H1 (cell line): ENCODE data around the gene FNDC11. TPM values are rescaled to one million over a fixed set of nuclear protein-coding genes. Genes with fewer than 3 reads are reported as not detected.

Experiments used
- CTCF ChIA-PET: fragments of 300-600 bp; sonication (Branson Sonifier 250); formaldehyde crosslinking; loops from one replicate; lab custom pipeline; 2021; ENCODE audit not compliant: partially characterized antibody; lab: Charles Lee
- POLR2A ChIA-PET: fragments of 300-600 bp; sonication (Branson Sonifier 250); formaldehyde crosslinking; loops from one replicate; lab custom pipeline; 2021; ENCODE audit warnings: inconsistent platforms; ENCODE audit not compliant: partially characterized antibody; lab: Charles Lee
- DNase-seq, 2 experiments: peaks; one replicate each; pipeline versions ENCODE4 v3.0.0 to v3.0.0-alpha.2; 2010 to 2022; ENCODE audit warnings: low spot score in 2 of 2, low read depth in 1 of 2, mixed read lengths in 1 of 2
- FAIRE-seq: peaks from 2 replicates; lab custom pipeline; 2011; peaks lifted over from hg19 to GRCh38; lab: Jason Lieb, UNC
- H2AFZ ChIP-seq: 2 replicates; pipeline ENCODE4 v1.8.1; 2012; ENCODE audit warnings: low read length, inconsistent platforms
- H2AK5ac ChIP-seq: 2 replicates; pipeline ENCODE4 v1.6.1; 2013; ENCODE audit warnings: low read depth, low read length
- H2BK120ac ChIP-seq: replicated peaks from 2 replicates; pipeline ENCODE3; 2013; ENCODE audit warnings: low read depth, low read length, inconsistent platforms
- H2BK12ac ChIP-seq: 2 replicates; pipeline ENCODE4 v1.6.1; 2013; ENCODE audit warnings: low read depth, low read length
- H2BK15ac ChIP-seq: 2 replicates; pipeline ENCODE4 v1.6.1; 2013; ENCODE audit warnings: low read length
- H2BK20ac ChIP-seq: 2 replicates; pipeline ENCODE4 v1.6.1; 2013; ENCODE audit warnings: low read length
- H2BK5ac ChIP-seq: 2 replicates; pipeline ENCODE4 v1.6.1; 2013; ENCODE audit warnings: low read depth, low read length
- H3K14ac ChIP-seq: 2 replicates; pipeline ENCODE4 v1.6.1; 2013; ENCODE audit warnings: inconsistent platforms; ENCODE audit not compliant: insufficient read length
- H3K18ac ChIP-seq: 2 replicates; pipeline ENCODE4 v1.6.1; 2013; ENCODE audit warnings: low read length; ENCODE audit errors: extremely low read depth
- H3K23ac ChIP-seq: 2 replicates; pipeline ENCODE4 v1.6.1; 2013; ENCODE audit warnings: inconsistent platforms; ENCODE audit not compliant: insufficient read length
- H3K23me2 ChIP-seq: 2 replicates; pipeline ENCODE4 v1.6.1; 2013; ENCODE audit warnings: low read depth, low read length
- H3K27ac ChIP-seq: 2 replicates; pipeline ENCODE4 v1.6.1; 2011; ENCODE audit warnings: low read depth, low read length, inconsistent platforms
- H3K27me3 ChIP-seq, 4 experiments: replicated peaks in 1 of 4; 1 replicate in 1 of 4; 2 replicates in 3 of 4; pipeline versions ENCODE4 v1.6.1 to v1.8.1; 2011 to 2013; ENCODE audit warnings: low read length in 3 of 4, mild to moderate bottlenecking in 3 of 4, inconsistent platforms in 2 of 4, mixed read lengths in 2 of 4, moderate library complexity in 1 of 4; ENCODE audit not compliant: control insufficient read depth in 3 of 4, insufficient read depth in 3 of 4; ENCODE audit errors: extremely low read depth in 1 of 4
- H3K36me3 ChIP-seq, 4 experiments: 2 replicates each; pipeline versions ENCODE4 v1.6.1 to v1.8.1; 2011 to 2013; ENCODE audit warnings: mild to moderate bottlenecking in 4 of 4, low read length in 3 of 4, moderate library complexity in 2 of 4, control low read depth in 1 of 4, inconsistent platforms in 1 of 4; ENCODE audit not compliant: insufficient read depth in 4 of 4, control insufficient read depth in 2 of 4
- H3K4ac ChIP-seq: replicated peaks from 2 replicates; pipeline ENCODE3; 2013; ENCODE audit warnings: low read length, low read depth, mixed read lengths, inconsistent platforms; ENCODE audit not compliant: insufficient read length
- H3K4me1 ChIP-seq, 4 experiments: replicated peaks in 1 of 4; 1 replicate in 1 of 4; 2 replicates in 3 of 4; pipeline versions ENCODE4 v1.6.1 to v1.8.1; 2011 to 2013; ENCODE audit warnings: low read length in 3 of 4, inconsistent platforms in 2 of 4, mixed read lengths in 1 of 4; ENCODE audit not compliant: insufficient read depth in 4 of 4, control insufficient read depth in 3 of 4
- H3K4me2 ChIP-seq, 2 experiments: 2 replicates each; pipeline versions ENCODE4 v1.6.1 to v1.8.1; 2011 to 2013; ENCODE audit warnings: low read depth in 2 of 2, low read length in 2 of 2, control low read depth in 1 of 2, inconsistent platforms in 1 of 2, mild to moderate bottlenecking in 1 of 2; ENCODE audit not compliant: insufficient read depth in 1 of 2
- H3K4me3 ChIP-seq, 4 experiments: fragments of 200-600, 300-600 bp in 1 of 4; sonication (generic), shearing (Covaris generic), sonication (Bioruptor Twin) in 1 of 4; 2 replicates each; pipeline versions ENCODE4 v1.5.1 to v1.8.1; 2011 to 2016; ENCODE audit warnings: low read length in 4 of 4, low read depth in 3 of 4, control low read depth in 2 of 4, inconsistent platforms in 2 of 4, mild to moderate bottlenecking in 2 of 4, mixed read lengths in 1 of 4, moderate library complexity in 1 of 4; ENCODE audit not compliant: insufficient read depth in 2 of 4; ENCODE audit errors: extremely low read depth in 1 of 4
- H3K56ac ChIP-seq: replicated peaks from 2 replicates; pipeline ENCODE3; 2013; ENCODE audit warnings: low read depth, mild to moderate bottlenecking, mixed read lengths, low read length, inconsistent platforms; ENCODE audit not compliant: insufficient read length
- H3K79me1 ChIP-seq: 2 replicates; pipeline ENCODE4 v1.6.1; 2013; ENCODE audit warnings: low read depth, low read length, control low read depth
- H3K79me2 ChIP-seq, 2 experiments: 2 replicates each; pipeline versions ENCODE4 v1.6.1 to v1.8.1; 2012 to 2013; ENCODE audit warnings: low read length in 2 of 2, mild to moderate bottlenecking in 2 of 2, inconsistent platforms in 1 of 2; ENCODE audit not compliant: insufficient read depth in 2 of 2, control insufficient read depth in 1 of 2
- H3K9ac ChIP-seq, 4 experiments: replicated peaks in 1 of 4; 1 replicate in 1 of 4; 2 replicates in 3 of 4; pipeline versions ENCODE4 v1.6.1 to v1.8.1; 2011 to 2013; ENCODE audit warnings: low read depth in 3 of 4, low read length in 3 of 4, control low read depth in 2 of 4, mild to moderate bottlenecking in 2 of 4, moderate library complexity in 2 of 4, inconsistent platforms in 1 of 4; ENCODE audit errors: extremely low read depth in 1 of 4
- H3K9me3 ChIP-seq, 2 experiments: 2 replicates each; pipeline versions ENCODE4 v1.6.1 to v1.8.1; 2012 to 2013; ENCODE audit warnings: mild to moderate bottlenecking in 2 of 2, moderate library complexity in 2 of 2, control low read depth in 1 of 2, inconsistent platforms in 1 of 2, low read depth in 1 of 2, low read length in 1 of 2, mixed read lengths in 1 of 2; ENCODE audit not compliant: insufficient read depth in 2 of 2
- H4K20me1 ChIP-seq, 2 experiments: replicated peaks in 1 of 2; 2 replicates each; pipeline versions ENCODE3 to v1.8.1; 2011 to 2013; ENCODE audit warnings: inconsistent platforms in 2 of 2, low read length in 2 of 2, mild to moderate bottlenecking in 1 of 2; ENCODE audit not compliant: insufficient read depth in 2 of 2, control insufficient read depth in 1 of 2
- H4K5ac ChIP-seq: 2 replicates; pipeline ENCODE4 v1.6.1; 2013; ENCODE audit warnings: low read length, low read depth, mixed read lengths, inconsistent platforms; ENCODE audit not compliant: insufficient read length
- H4K8ac ChIP-seq: 2 replicates; pipeline ENCODE4 v1.8.0; 2013; ENCODE audit warnings: mild to moderate bottlenecking, moderate library complexity, low read length, inconsistent platforms; ENCODE audit not compliant: insufficient read depth; ENCODE audit errors: extremely low read depth
- H4K91ac ChIP-seq: replicated peaks from 2 replicates; pipeline ENCODE3; 2013; ENCODE audit warnings: low read length, mixed read lengths, inconsistent platforms; ENCODE audit not compliant: insufficient read length
- CHD1 ChIP-seq: IDR thresholded peaks from 2 replicates; pipeline ENCODE4 v1.6.1; 2012; ENCODE audit warnings: low read depth, low read length, improper control_type of control experiment
- WGBS, 2 experiments: shearing (Covaris generic) in 1 of 2; methylation state at CpG; one replicate each; pipeline versions ENCODE4 v1.1.6 to v1.1.7; 2013 to 2015; ENCODE audit warnings: low lambda C conversion rate in 2 of 2, mixed read lengths in 2 of 2, inconsistent platforms in 1 of 2, low coverage in 1 of 2, missing lambda C conversion rate in 1 of 2; ENCODE audit not compliant: insufficient replicate concordance in 2 of 2, insufficient coverage in 1 of 2, insufficient read length in 1 of 2; ENCODE audit errors: extremely low coverage in 1 of 2, missing lambda C conversion rate in 1 of 2; 5-methylcytosine and 5-hydroxymethylcytosine counted together
- polyA plus RNA-seq, 7 experiments: library from polyadenylated mRNA; depleted of rRNA in 3 of 7; stranded (reverse) in 5 of 7; unstranded in 2 of 7; fragments of >200 nt in 5 of 7; fragments of 200-250 nt in 2 of 7; gene quantifications; 1 replicate in 5 of 7; 2 replicates in 1 of 7; 4 replicates in 1 of 7; pipeline versions ENCODE4 v1.2.1 to v1.2.3, GENCODE V29; 2011 to 2013; ENCODE audit warnings: missing spikeins in 2 of 7, mixed read lengths in 2 of 7
- total RNA-seq: library from RNA; stranded (reverse); fragmentation: NEBNext Ultra II Directional; extraction: Animal tissue kit (Norgen Biotek cat#: 25700); gene quantifications from 2 replicates; pipeline ENCODE4 v1.2.1, GENCODE V29; 2021

Gene FNDC11
- total and polyA plus RNA-seq, 2 of the 8 experiments (the other 6 are each of a cell fraction or from before 2014, with no cell fraction given), result 2.6 to 8.8 TPM

GRCh38 chr20:63568986-63569949, 15.3 kb downstream of the FNDC11 start:
- Histone ChIP-seq H3K9ac (no peak overlapping the region; a peak in 1 of 7 replicates), H2BK12ac (no peak overlapping the region), H3K4me1 (peaks cover 0 to 4% (median 1%) of the 10 kb centered on the region in 4 experiments; a peak in 5 of 7 replicates), H2BK120ac (no peak overlapping the region), H3K14ac (no peak overlapping the region), H3K4me2 (no peak overlapping the region), H4K91ac (no peak overlapping the region), H4K5ac (no peak overlapping the region), H3K23me2 (no peaks in the 10 kb centered on the region; the same call in 1 of the 2 replicates), H2BK5ac (no peak overlapping the region), H2BK20ac (no peak overlapping the region), H2AFZ (no peak overlapping the region), H3K27me3 (no peaks in the 10 kb centered on the region; a peak in 1 of 7 replicates), H2BK15ac (no peak overlapping the region), H4K20me1 (peaks cover 0 to 3% of the 10 kb centered on the region in 2 experiments), H3K56ac (no peak overlapping the region), H3K79me2 (no peaks in the 10 kb centered on the region), H4K8ac (peak overlapping the region; percentile 51; the same call in 1 of the 2 replicates), H3K4me3 (no peak overlapping the region), H3K18ac (no peak overlapping the region), H3K9me3 (no peaks in the 10 kb centered on the region), H2AK5ac (no peak overlapping the region), H3K79me1 (no peaks in the 10 kb centered on the region), H3K4ac (no peak overlapping the region), H3K36me3 (no peaks in the 10 kb centered on the region; a peak in 1 of 8 replicates), H3K27ac (no peak overlapping the region), H3K23ac (no peak overlapping the region)
- TF ChIP-seq CHD1, result no peak
- CTCF ChIA-PET, result interaction anchor here (1.2 to 2.6 kb wide), 3 partner anchors 11 to 31 kb away, joined by 3 to 8 read pairs (median 4); no protein-coding TSS in a partner anchor
- 90% methylated on average over 42 of the region's 46 CpGs; no CpG with 5 or more reads in 1 of the 2 experiments for WGBS, 2 experiments
- no peak for FAIRE-seq
- no peak for DNase-seq
- POLR2A ChIA-PET, result no interaction called here
